ENCODE data around the gene LGALS9B.
"Not testable (repeated sequence)": the region's sequence is repeated elsewhere in the genome, so short reads cannot be mapped to it uniquely, and the experiment has no call there.

LGALS9B gene

DNA sequence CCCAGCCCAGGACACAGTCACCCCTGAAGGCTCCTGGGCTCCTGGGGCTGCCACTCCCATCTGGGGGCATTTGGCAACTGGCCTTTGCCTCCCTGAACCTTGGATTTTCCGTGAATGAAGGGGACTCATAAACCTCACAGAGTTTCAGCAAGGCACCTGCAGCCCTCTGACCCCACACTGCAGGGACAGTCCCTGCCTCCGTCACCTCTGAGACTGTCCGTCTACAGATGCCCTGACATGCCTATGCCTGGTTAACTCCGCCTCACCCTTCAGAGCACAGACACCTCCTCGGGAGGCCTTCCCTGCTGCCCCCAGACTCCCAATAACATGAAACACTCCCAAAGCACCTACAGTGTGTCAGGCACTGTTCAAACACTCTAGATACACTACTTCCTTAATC is 786 bp downstream of the LGALS9B start:
- not testable (repeated sequence) for DNase-seq

- not testable (repeated sequence) for DNase-seq
Measured at GRCh38 chr17:20465535-20465934, 1.8 kb downstream of the LGALS9B start.

GRCh38 chr17:20464854-20465414 is 2.4 kb downstream of the LGALS9B start:
- not testable (repeated sequence) for DNase-seq

GRCh38 chr17:20462158-20462557 is 5.2 kb downstream of the LGALS9B start:
- DNase-seq: not testable (repeated sequence)

- DNase-seq: not testable (repeated sequence)
Measured at GRCh38 chr17:20457848-20458381, 9.4 kb downstream of the LGALS9B start.

- not testable (repeated sequence) for DNase-seq
Measured at GRCh38 chr17:20455106-20455505, 12.2 kb downstream of the LGALS9B start.

- DNase-seq: not testable (repeated sequence)
Measured at GRCh38 chr17:20453820-20454434, 13.4 kb downstream of the LGALS9B start.

- DNase-seq: not testable (repeated sequence)
Measured at GRCh38 chr17:20450852-20451251, 16.5 kb downstream of the LGALS9B start.

DNA sequence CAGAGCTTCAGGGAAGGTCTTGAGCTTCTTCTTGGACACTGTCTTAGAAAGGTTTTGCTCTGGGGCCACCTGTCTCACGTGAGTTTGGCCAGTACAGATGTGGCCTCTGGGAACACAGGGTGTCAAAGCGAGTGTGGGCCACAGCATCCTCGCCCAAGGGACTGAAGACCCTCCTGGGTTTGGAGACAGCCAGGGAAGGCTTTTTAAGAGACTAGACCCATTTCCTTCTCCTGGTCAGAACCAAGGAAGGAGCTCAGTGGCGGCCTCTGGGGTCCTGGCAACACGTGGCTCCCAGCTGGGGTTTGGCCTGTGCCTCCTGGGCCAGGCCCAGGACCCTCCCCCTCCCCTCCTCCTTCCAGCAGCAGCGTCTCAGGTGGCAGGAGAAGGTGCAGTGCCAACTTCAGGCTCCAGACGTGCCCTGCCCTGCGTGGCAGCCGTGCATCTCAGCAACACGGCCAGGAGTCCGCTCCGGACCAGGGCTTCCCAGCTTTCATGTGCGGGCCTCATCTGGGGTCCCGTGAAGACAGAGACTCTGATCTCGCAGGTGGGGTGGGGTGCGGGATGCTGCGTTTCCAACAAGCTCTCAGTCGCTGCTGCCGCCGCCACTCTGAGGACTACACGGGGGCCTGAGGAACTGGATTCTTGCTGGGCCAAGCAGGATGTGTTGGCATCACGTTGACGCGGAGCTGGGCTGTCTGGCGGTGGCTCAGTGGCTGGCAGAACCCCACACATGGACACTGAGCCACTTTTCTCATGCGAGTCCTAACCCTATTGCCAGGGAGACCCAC is 19.6 kb downstream of the LGALS9B start:
- DNase-seq: not testable (repeated sequence)

DNA sequence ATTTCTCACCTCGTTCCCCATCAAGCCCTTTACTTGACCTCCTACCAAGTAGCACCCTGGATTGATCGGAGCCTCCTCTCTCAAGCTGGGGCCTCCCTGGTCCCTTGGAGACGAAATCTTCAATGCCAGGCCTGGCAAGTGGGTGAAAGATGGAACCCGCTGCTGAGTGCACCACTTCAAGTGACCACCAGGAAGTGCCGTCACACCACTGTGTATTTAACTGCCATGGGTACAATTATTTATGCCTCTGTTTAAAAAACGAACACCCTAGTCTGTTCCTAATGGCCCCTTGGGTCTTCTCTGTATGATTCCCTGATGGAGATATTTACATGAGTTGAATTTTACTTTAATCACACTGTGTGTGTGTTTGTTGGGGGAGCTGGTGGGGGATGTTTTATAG is 20.4 kb downstream of the LGALS9B start:
- DNase-seq: not testable (repeated sequence)

DNA sequence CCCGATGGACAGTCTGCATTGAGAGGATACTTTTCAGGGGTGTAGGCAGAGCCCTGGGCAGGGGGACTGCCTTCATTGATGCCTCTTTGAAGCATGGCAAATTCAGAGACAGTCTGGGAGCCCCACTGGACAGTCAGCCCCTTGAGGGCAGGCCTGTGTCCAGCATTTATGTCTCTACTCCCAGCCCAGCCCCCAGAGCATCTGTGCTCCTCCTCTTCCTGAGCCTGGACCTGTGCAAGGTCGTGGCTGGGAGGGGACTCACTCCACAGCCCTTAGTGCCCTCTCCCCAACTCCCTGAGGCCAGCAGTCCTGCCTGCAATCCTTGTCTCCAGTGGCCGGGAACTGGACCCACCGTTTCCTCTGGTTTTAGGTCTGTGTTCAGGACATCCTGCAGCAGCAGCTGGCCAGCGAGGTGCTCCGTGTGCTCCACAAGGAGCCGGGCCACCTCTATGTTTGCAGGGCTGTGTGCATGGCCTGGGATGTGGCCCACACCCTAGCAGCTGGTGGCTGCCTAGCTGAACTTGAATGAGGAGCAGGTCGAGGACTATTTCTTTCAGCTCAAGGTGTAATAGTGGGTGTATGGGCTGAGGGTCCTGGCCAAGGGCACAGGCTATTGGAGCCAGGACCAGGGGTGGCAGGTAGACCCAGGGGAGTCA is 22.6 kb downstream of the LGALS9B start:
- DNase-seq: not testable (repeated sequence)

DNA sequence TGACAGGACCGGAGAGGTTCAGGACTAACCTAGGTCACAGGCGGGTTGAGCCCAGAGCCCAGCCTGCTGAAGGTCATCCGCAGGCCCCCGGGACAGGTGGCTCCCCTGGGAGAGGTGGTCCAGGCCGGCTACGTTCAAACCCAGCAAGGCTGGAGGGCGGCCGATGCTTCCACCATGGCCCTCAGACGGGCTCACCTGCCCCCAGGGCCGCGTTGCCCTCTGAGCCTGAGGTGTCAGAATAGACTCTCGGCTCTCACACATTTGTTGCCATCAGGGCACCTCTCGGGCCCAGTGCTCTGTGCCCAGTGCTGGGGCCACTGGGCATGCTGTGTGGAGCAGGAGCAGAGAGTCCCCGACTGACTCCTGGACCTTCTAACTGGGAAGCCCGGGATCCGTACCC is 23.2 kb downstream of the LGALS9B start:
- not testable (repeated sequence) for DNase-seq

DNA sequence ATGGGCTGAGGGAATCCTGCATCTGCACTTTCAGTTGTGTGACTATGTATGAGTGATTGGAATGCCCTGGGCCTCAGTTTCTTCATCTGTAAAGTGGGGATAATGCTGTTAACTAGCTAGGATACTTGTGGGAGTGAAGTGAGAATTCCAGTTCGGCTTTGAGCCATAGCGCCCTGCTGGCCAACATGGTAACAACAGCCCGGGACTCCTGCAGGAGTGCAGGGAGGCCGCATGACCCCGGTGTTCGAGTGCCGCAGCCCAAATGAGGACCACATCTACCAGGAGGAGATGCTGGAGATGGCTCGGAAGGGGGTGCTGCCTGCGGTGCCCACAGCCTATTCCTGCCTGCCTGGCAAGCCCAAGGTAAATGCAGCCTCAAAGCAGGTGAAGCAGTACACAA is 23.7 kb downstream of the LGALS9B start:
- DNase-seq: not testable (repeated sequence)

GRCh38 chr17:20440665-20441064 is 26.7 kb downstream of the LGALS9B start:
- DNase-seq: not testable (repeated sequence)

- DNase-seq: not testable (repeated sequence)
Measured at GRCh38 chr17:20435166-20435565, 32.2 kb downstream of the LGALS9B start.

- not testable (repeated sequence) for DNase-seq
Measured at GRCh38 chr17:20433382-20433781, 34.0 kb downstream of the LGALS9B start.

DNA sequence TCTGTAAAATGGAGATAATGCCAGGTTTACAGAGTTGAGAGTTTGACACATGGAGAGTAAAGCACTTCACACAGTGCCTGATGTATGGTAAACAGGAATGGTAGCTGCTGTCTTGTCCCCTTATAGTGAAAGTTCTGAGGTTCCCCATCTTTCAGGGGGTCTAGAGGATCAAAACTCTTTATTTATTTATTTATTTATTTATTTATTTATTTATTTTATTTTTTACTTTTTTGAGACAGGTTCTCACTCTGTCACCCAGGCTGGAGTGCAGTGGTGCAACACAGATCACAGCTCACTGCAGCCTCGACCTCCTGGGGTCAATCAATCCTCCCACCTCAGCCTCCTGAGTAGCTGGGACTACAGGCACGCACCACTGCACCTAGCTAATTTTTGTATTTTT is 40.1 kb downstream of the LGALS9B start:
- DNase-seq: not testable (repeated sequence)

- DNase-seq: not testable (repeated sequence)
Measured at GRCh38 chr17:20422826-20423225, 44.5 kb downstream of the LGALS9B start.

- not testable (repeated sequence) for DNase-seq
Measured at GRCh38 chr17:20418838-20419237, 48.5 kb downstream of the LGALS9B start.

DNA sequence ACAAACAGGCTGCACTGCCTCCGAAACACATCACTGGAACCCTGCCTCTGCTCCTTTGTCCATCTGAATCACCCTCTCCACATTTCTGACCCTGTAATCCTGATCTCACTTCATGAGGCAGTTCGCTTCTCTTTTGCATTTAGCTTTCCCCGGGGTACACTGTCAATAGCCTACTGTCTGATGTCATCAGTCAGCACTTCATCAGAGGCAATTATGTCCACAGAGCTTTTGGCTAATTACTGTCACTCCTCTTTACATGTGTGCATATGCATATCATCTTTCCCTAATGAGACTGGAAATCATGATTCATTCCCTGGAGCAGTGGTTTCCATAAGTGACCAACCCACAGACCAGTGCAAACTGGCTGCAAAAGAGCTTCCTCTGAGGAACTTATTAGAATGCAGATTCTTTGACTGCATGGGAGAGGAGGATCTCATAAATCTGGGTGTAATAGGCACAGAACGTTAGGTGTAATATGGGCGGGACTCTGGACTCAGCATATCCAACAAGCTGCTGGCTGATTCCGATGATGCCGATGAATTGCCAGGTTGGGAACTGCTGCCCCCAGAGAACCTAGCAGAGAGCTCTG is 49.8 kb downstream of the LGALS9B start:
- not testable (repeated sequence) for DNase-seq

GRCh38 chr17:20416381-20416911 is 50.9 kb downstream of the LGALS9B start:
- DNase-seq: not testable (repeated sequence)

GRCh38 chr17:20415479-20415878 is 51.9 kb downstream of the LGALS9B start:
- not testable (repeated sequence) for DNase-seq

Measured in hippocampal formation (tissue), 2 donors.